KOPT-K1 (cell line): ENCODE results near the gene MAPK10.
"Not testable (repeated sequence)": the region's sequence is repeated elsewhere in the genome, so short reads cannot be mapped to it uniquely, and the experiment has no call there.

Experiments
- H3K27ac ChIP-seq: fragments of 200-600 bp; sonication (generic); 2 replicates; pipeline ENCODE4 v1.5.1; 2016; ENCODE audit warnings: antibody characterized with exemption, mild to moderate bottlenecking, low read depth, low read length; ENCODE audit not compliant: poor library complexity, severe bottlenecking
- H3K36me3 ChIP-seq: fragments of 200-600 bp; sonication (generic); 2 replicates; pipeline ENCODE4 v1.5.1; 2017; ENCODE audit warnings: antibody characterized with exemption, mild to moderate bottlenecking, low read length, moderate library complexity; ENCODE audit not compliant: insufficient read depth
- H3K9me3 ChIP-seq: fragments of 200-600 bp; sonication (generic); 2 replicates; pipeline ENCODE4 v1.5.1; 2017; ENCODE audit warnings: antibody characterized with exemption, low read length, mild to moderate bottlenecking; ENCODE audit not compliant: insufficient read depth, poor library complexity, severe bottlenecking

The MAPK10 gene

DNA sequence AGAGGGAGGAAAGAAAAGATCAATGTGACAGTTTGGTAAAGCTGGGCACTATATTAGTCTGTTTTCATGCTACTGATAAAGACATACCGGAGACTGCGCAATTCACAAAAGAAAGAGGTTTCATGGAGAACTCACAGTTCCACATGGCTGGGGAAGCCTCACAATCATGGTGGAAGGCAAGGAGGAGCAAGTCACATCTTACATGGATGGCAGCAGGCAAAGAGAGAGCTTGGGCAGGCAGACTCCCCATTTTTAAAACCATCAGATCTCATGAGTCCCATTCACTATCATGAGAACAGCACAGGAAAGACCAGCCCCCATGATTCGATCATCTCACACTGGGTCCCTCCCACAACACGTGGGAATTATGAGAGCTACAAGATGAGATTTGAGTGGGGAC is 394.8 kb downstream of the MAPK10 start:
- H3K27ac ChIP-seq, H3K36me3 ChIP-seq, H3K9me3 ChIP-seq: not testable (repeated sequence)

DNA sequence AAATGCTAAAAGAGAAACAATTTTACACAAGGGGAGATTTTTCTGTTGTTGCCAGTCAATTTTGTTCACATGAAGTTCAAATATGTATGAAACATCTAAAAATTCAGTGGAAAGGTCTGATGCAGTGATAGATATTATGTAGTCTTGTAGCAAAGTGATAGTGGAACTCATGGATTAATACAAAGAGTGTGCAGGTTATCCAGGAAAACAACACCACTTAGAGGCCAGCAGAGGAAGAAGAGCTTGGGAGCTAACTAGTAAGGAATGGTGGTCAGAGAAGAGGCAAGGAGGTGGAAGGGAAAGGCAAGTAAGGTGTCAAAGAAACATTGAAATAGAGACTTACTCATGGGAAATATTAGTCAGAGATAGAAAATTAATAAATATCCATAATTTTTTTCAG is 395.6 kb downstream of the MAPK10 start:
- H3K9me3 ChIP-seq = no peaks in the 10 kb centered on the region
- H3K27ac ChIP-seq = no peak overlapping the region
- no peaks in the 10 kb centered on the region for H3K36me3 ChIP-seq

DNA sequence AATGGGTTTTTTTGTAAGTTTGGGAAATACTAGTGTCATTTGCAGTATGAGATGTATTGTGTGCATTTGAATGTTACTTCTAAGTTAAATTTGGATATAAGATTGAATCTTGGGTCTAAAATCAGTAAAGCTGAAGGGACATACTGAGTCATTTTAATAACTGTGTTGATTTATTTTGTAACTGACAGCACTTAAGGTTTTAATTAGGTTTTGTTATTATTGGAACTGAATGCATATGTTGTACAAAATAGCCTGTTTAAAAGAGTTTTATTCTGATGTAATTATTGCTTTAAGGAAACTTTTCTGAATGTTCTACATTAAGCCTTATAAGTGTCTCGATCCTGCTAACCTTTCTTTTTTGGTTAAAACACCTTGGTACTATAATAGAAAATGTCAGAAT is 396.6 kb downstream of the MAPK10 start:
- H3K9me3 ChIP-seq = no peaks in the 10 kb centered on the region
- H3K36me3 ChIP-seq = no peaks in the 10 kb centered on the region
- no peak overlapping the region for H3K27ac ChIP-seq

DNA sequence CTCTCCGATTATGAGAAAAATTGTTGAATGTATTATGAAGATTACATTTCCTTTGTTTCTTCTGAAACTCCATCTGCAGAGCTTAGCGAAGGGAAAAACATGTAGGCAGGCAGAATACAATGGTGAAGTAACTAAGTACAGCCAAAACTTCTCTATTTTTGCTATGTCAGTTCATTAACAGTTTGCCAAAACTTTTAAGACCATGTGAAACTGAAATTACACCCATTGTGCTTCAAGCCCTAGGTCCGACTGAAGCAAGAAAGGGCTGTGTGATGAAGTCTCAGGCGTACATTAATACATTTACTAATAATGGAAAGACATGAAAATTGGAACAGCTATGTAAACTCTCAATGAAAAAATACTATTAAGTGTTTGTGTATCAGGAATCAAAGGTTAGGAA is 398.0 kb downstream of the MAPK10 start:
- H3K9me3 ChIP-seq = no peaks in the 10 kb centered on the region
- no peaks in the 10 kb centered on the region for H3K36me3 ChIP-seq
- no peak overlapping the region for H3K27ac ChIP-seq

DNA sequence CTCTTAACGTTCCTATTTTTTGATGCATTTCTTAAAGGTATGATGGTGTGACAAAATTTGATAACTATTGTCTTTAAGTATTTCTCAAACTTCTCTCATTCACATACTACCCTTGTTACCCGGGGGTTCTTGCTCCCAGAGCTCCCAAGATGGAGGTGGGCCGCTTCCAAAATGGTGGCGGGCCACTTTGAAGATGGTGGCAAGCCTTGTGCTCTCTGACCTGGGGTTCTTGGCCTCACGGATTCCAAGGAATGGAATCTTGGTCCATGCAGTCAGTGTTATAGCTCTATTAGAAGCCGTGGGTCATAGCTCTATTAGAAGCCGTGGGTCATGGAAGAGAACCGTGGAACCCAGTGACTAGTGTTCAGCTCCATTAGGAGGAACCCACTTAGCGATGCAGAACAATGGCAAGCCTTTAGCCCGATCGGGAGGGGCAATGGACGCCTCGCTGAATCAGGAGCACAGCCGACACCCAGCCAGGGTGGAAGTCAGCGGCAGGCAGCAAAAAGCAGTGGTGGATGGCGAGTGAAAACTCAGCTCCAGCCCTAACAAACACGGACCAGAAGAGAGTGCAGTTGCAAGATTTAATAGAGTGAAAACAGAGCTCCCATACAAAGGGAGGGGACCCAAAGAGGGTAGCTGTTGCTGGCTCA is 403.4 kb downstream of the MAPK10 start:
- no peaks in the 10 kb centered on the region for H3K9me3 ChIP-seq
- no peaks in the 10 kb centered on the region for H3K36me3 ChIP-seq
- H3K27ac ChIP-seq = no peak overlapping the region

DNA sequence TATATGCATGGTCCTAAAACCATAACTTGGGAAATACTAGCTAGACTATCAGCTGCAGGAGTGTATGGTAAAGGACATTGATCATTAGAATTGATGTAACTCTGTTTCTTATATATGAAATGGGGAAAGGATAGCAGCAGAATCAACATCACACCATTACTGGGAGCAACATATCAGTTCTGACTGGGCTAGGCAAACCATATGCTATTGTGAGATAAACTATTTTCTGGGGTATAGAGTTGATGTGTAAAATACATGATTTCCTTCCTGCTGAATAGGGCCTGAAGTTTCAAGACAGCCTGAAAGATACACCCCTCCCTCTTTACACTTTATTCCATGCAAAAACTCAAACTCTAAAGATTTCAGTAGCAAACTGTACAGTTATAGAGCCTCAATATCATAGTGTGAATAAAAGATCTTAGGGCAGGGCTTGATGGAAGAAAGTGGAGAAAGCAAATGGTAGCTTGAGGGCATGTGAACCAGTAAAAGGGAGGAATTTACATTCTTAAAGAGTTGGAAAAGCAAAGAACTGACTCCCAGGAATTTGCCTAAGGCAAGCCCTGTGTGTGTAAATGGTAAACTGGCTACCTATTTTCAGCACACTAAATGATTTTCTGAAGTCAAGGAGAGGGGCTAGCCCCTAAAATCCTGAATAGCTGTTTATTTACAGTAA is 404.1 kb downstream of the MAPK10 start:
- H3K9me3 ChIP-seq = no peaks in the 10 kb centered on the region
- H3K27ac ChIP-seq = no peak overlapping the region
- no peaks in the 10 kb centered on the region for H3K36me3 ChIP-seq

DNA sequence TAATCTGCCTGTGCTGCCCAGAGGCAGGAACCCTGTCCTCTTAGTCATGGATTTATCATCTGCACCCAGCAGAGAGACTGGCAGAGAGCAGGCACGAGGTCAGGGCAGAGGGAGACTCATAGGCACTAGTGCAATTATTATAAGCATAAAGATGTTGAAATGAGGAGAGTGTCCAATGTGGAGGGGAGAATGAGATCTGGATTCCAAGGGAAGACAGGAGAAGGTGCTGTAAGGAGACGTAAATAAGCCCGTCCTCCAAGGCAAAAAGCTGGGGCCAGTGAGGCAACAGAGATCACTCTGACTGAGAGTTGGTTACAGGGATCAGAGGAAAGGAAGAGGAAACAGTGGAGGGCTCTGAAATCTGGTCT is 406.2 kb downstream of the MAPK10 start:
- H3K36me3 ChIP-seq = no peaks in the 10 kb centered on the region
- no peak overlapping the region for H3K27ac ChIP-seq
- H3K9me3 ChIP-seq = no peaks in the 10 kb centered on the region

DNA sequence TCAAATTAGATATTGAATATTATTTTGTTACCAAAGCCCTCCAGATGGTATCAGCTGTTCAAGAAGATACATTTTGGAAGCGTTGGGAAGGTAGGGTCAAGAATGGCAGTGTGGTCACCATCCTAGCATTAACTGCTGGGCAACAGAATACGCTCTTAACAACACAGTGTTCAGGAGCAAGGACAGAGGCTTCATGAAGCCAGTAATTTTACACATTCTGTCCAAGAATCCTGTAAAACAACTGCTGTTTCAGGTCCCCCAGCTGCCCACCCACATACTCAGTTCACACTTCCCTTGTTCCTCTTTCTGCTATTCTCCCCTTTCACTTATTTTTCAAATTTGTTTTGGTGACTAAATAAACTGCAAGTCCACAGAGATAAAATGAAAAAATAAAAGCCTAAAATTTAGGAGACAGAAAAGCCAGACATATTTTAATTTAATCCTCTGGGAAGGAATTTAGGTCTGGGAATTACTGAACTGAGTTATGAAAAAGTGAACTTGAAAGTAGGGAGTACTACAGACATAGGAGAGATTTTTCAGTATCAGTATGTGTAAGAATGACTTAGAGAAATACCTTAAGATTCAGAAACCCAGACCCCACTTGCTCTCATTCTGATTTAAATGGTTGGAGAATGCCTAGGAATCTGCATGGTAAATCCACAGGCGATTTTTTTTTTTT is 406.7 kb downstream of the MAPK10 start:
- H3K27ac ChIP-seq = no peak overlapping the region
- H3K9me3 ChIP-seq = no peaks in the 10 kb centered on the region
- no peaks in the 10 kb centered on the region for H3K36me3 ChIP-seq

DNA sequence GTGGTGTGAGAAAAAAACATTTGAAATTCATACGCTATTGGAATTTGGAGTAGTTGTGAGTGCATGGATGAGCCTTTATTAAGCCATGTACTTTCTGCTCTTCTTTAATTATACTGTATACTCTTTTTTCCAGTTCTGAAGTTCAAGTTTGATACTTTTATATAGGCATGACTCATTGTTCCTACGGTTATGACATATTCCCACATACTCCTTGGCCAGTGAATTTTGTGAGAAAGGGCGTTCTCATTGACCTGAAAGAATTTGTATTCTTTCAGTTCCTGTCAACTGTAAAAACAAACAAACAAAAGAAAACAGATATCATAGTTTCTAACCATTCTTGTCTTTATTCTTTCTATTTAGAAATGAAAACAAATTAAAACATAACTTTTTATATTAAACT is 407.3 kb downstream of the MAPK10 start:
- Histone ChIP-seq H3K9me3 (no peaks in the 10 kb centered on the region), H3K27ac (no peak overlapping the region), H3K36me3 (no peaks in the 10 kb centered on the region)

DNA sequence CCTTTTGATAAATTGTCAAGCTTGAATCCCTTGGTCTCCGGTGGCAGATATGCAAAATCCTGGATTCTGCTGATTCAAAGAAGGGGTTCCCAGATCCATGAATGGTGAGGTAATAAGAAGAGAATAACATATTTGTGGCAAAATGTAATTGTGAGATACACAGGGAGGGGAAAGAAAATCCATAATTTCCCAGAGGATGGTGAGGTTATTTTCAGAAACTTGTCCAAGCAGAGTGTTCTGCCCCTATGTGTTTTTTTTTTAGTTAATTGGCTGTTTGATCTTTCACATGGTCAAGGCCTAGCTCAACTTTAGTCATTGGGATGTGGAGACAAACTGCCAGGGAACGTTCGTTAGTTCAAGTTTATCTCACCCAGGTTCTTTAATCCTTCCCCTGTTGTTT is 408.8 kb downstream of the MAPK10 start:
- H3K36me3 ChIP-seq = no peaks in the 10 kb centered on the region
- no peak overlapping the region for H3K27ac ChIP-seq
- H3K9me3 ChIP-seq = no peaks in the 10 kb centered on the region

DNA sequence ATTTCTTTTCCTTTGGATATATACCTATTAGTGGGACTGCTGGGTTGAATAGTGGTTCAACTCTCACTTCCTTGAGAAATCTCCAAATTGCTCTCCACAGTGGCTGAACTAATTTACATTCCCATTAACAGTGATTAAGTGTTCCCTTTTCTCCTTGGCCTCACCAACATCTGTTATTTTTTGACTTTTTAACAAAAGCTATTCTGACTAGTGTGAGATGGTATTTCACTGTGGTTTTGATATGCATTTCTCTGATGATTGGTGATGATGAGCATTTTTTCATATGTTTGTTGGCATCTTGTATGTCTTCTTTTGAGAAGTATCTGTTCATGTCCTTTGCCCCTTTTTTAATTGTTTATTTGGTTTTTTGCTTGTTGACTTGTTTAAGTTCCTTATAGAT is 413.0 kb downstream of the MAPK10 start:
- Histone ChIP-seq H3K27ac (no peak overlapping the region), H3K9me3 (no peaks in the 10 kb centered on the region), H3K36me3 (no peaks in the 10 kb centered on the region)

DNA sequence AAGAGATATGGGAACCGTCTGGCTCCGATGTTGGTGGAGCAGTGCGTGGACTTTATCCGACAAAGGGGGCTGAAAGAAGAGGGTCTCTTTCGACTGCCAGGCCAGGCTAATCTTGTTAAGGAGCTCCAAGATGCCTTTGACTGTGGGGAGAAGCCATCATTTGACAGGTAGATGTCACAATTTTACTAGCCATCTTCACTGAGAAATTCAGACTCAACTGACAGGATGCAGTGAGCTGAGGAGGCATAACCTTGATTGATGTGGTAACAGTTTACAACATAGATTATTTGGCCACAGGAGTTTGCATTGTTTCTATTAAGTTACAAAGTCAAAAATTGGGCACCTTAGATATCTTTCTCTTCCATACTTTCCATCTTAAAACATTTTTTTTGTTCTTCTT is 417.7 kb downstream of the MAPK10 start:
- H3K27ac ChIP-seq = no peak overlapping the region
- H3K9me3 ChIP-seq = no peaks in the 10 kb centered on the region
- no peaks in the 10 kb centered on the region for H3K36me3 ChIP-seq

DNA sequence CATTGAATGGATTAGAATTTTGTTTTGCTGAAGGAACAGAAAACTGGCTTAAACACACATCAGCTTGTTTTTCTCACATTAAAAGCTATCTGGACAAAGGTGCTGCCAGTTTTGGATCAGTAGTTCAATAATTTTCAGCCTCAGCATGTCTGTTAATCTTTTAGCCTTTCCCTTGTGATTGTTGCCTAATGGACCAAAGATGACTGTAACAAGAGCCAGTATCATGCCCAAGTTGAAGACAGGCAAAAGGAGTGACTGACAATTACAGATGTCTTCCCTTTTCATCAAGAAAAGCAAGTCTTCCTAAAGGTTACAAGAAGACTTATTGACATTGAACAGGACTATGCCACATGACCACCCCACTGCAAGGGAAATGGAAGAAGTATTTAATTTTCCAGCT is 419.7 kb downstream of the MAPK10 start:
- no peaks in the 10 kb centered on the region for H3K9me3 ChIP-seq
- no peaks in the 10 kb centered on the region for H3K36me3 ChIP-seq
- no peak overlapping the region for H3K27ac ChIP-seq
